Neural cell (in vitro differentiated cells): ENCODE data around the gene MGST3. TPM values are rescaled to one million over a fixed set of nuclear protein-coding genes. Genes with fewer than 3 reads are reported as not detected.

Source experiments
- H2AFZ ChIP-seq: fragments of 200-600, 300-800 bp; sonication (generic), shearing (Covaris generic); 2 replicates; pipeline ENCODE4 v1.6.0; 2014; ENCODE audit warnings: low read depth, mild to moderate bottlenecking, antibody characterized with exemption, low read length, moderate library complexity
- H3F3A ChIP-seq: fragments of 200-600 bp; shearing (Covaris generic); 2 replicates; pipeline ENCODE4 v1.6.1; 2016; ENCODE audit warnings: mild to moderate bottlenecking, moderate library complexity, mixed read lengths, antibody characterized with exemption, low read length; ENCODE audit not compliant: insufficient read depth, poor library complexity, severe bottlenecking
- H3K27ac ChIP-seq: fragments of 200-600, 300-800 bp; sonication (generic), shearing (Covaris generic); 2 replicates; pipeline ENCODE4 v1.5.1; 2014; ENCODE audit warnings: mild to moderate bottlenecking, low read length, moderate library complexity
- H3K27me3 ChIP-seq: fragments of 300-800, 200-600 bp; sonication (generic), shearing (Covaris generic); 2 replicates; pipeline ENCODE4 v1.6.0; 2014; ENCODE audit warnings: mild to moderate bottlenecking, low read depth, low read length, moderate library complexity; ENCODE audit not compliant: insufficient read depth
- H3K36me3 ChIP-seq: fragments of 300-800, 200-600 bp; sonication (generic), shearing (Covaris generic); 2 replicates; pipeline ENCODE4 v1.5.1; 2014; ENCODE audit warnings: mild to moderate bottlenecking, antibody characterized with exemption, low read length, moderate library complexity; ENCODE audit not compliant: insufficient read depth
- H3K4me2 ChIP-seq: fragments of 300-800, 200-600 bp; sonication (generic), shearing (Covaris generic); 2 replicates; pipeline ENCODE4 v1.6.0; 2014; ENCODE audit warnings: mild to moderate bottlenecking, low read length
- H3K4me3 ChIP-seq: fragments of 300-800, 200-600 bp; sonication (generic), shearing (Covaris generic); 2 replicates; pipeline ENCODE4 v1.5.1; 2014; ENCODE audit warnings: mild to moderate bottlenecking, low read length, moderate library complexity
- H3K79me2 ChIP-seq: fragments of 200-600 bp; shearing (Covaris generic); replicated peaks from 2 replicates; pipeline ENCODE4 v1.6.0; 2014; ENCODE audit warnings: mild to moderate bottlenecking, low read length, moderate library complexity; ENCODE audit not compliant: insufficient read depth
- H3K9ac ChIP-seq: fragments of 300-800, 200-600 bp; sonication (generic), shearing (Covaris generic); 2 replicates; pipeline ENCODE4 v1.6.1; 2016; ENCODE audit warnings: mild to moderate bottlenecking, low read length, mixed read lengths
- H3K9me2 ChIP-seq: fragments of 200-600 bp; shearing (Covaris generic); 2 replicates; pipeline ENCODE4 v1.6.1; 2016; ENCODE audit warnings: mild to moderate bottlenecking, low read length, mixed read lengths; ENCODE audit not compliant: insufficient read depth
- H3K9me3 ChIP-seq: fragments of 200-600, 300-800 bp; sonication (generic), shearing (Covaris generic); 2 replicates; pipeline ENCODE4 v1.6.1; 2016; ENCODE audit warnings: mild to moderate bottlenecking, mixed run types, low read length, moderate library complexity, mixed read lengths
- H4K20me1 ChIP-seq: fragments of 200-600 bp; shearing (Covaris generic); 2 replicates; pipeline ENCODE4 v1.6.1; 2016; ENCODE audit warnings: mild to moderate bottlenecking, mixed run types; ENCODE audit not compliant: insufficient read depth
- CTCF ChIP-seq: fragments of 450-650 bp; IDR thresholded peaks from 2 replicates; pipeline ENCODE4 v1.5.1; 2014; ENCODE audit warnings: antibody characterized with exemption, mild to moderate bottlenecking, moderate library complexity; ENCODE audit not compliant: poor library complexity, severe bottlenecking
- EP300 ChIP-seq: fragments of 450-650 bp; conservative IDR thresholded peaks from 2 replicates; pipeline ENCODE4 v1.6.1; 2014; ENCODE audit warnings: antibody characterized with exemption, mild to moderate bottlenecking, moderate library complexity; ENCODE audit not compliant: poor library complexity, severe bottlenecking
- EZH2 ChIP-seq: fragments of 200-600, 300-800 bp; shearing (Covaris generic), sonication (generic); IDR thresholded peaks from 2 replicates; pipeline ENCODE4 v1.6.1; 2014; ENCODE audit warnings: antibody characterized with exemption, low read length, borderline replicate concordance, mild to moderate bottlenecking; ENCODE audit not compliant: insufficient read depth, poor library complexity, severe bottlenecking
- MXI1 ChIP-seq: fragments of 450-650 bp; conservative IDR thresholded peaks from 2 replicates; pipeline ENCODE4 v1.6.1; 2014; ENCODE audit warnings: antibody characterized with exemption, mild to moderate bottlenecking; ENCODE audit not compliant: poor library complexity, severe bottlenecking
- POLR2AphosphoS5 ChIP-seq: IDR thresholded peaks from 2 replicates; pipeline ENCODE4 v1.6.1; 2012
- RAD21 ChIP-seq: fragments of 450-650 bp; conservative IDR thresholded peaks from 2 replicates; pipeline ENCODE4 v1.6.1; 2014; ENCODE audit warnings: antibody characterized with exemption, mild to moderate bottlenecking, moderate library complexity
- REST ChIP-seq: IDR thresholded peaks from 2 replicates; pipeline ENCODE4 v1.6.1; 2012; ENCODE audit warnings: borderline replicate concordance
- SMC3 ChIP-seq: fragments of 450-650 bp; conservative IDR thresholded peaks from 2 replicates; pipeline ENCODE4 v1.6.1; 2014; ENCODE audit warnings: antibody characterized with exemption, mild to moderate bottlenecking, moderate library complexity; ENCODE audit not compliant: poor library complexity
- TAF1 ChIP-seq: IDR thresholded peaks from 2 replicates; pipeline ENCODE4 v1.6.1; 2012; ENCODE audit warnings: low read depth
- polyA plus RNA-seq: library from polyadenylated mRNA; depleted of rRNA; stranded (reverse); fragments of >200 nt; gene quantifications from 2 replicates; pipeline ENCODE4 v1.2.3, GENCODE V29; 2014

The MGST3 gene
- polyA plus RNA-seq, 1 donor from 2014 or later, result 219 TPM

GRCh38 chr1:165696625-165697100, 65.6 kb downstream of the MGST3 start:
- Histone ChIP-seq H3F3A (no peaks in the 10 kb centered on the region), H3K4me3 (peak overlapping the region; percentile 98), H4K20me1 (no peaks in the 10 kb centered on the region), H3K27ac (no peak overlapping the region), H3K79me2 (peaks cover 16% of the 10 kb centered on the region), H3K9me3 (no peaks in the 10 kb centered on the region), H3K27me3 (no peaks in the 10 kb centered on the region), H3K9me2 (no peaks in the 10 kb centered on the region), H3K36me3 (no peaks in the 10 kb centered on the region), H3K9ac (no peak overlapping the region), H3K4me2 (no peak overlapping the region), H2AFZ (no peak overlapping the region)
- no peak for TF ChIP-seq POLR2AphosphoS5
- no peak for TF ChIP-seq EP300
- no peak for TF ChIP-seq SMC3
- TF ChIP-seq CTCF, result no peak
- TF ChIP-seq EZH2, result no peak
- TF ChIP-seq REST, result no peak
- TF ChIP-seq RAD21, result no peak
- TF ChIP-seq TAF1, result no peak
- no peak for TF ChIP-seq MXI1

- Histone ChIP-seq H3K9me2 (no peaks in the 10 kb centered on the region), H3K36me3 (no peaks in the 10 kb centered on the region), H2AFZ (no peak overlapping the region), H3K9ac (no peak overlapping the region), H4K20me1 (no peaks in the 10 kb centered on the region), H3F3A (no peaks in the 10 kb centered on the region), H3K4me3 (peak overlapping the region; percentile 98), H3K27me3 (no peaks in the 10 kb centered on the region), H3K4me2 (no peak overlapping the region), H3K79me2 (peaks cover 16% of the 10 kb centered on the region), H3K27ac (no peak overlapping the region), H3K9me3 (no peaks in the 10 kb centered on the region)
- TF ChIP-seq EZH2, result no peak
- TF ChIP-seq SMC3, result no peak
- no peak for TF ChIP-seq RAD21
- TF ChIP-seq MXI1, result no peak
- no peak for TF ChIP-seq CTCF
- no peak for TF ChIP-seq POLR2AphosphoS5
- no peak for TF ChIP-seq TAF1
- TF ChIP-seq EP300, result no peak
- no peak for TF ChIP-seq REST
Observed at GRCh38 chr1:165697491-165697880, 66.5 kb downstream of the MGST3 start.
